B cell (primary cell): Measurements from ENCODE around the gene PDK1. TPM values are rescaled to one million over a fixed set of nuclear protein-coding genes. Genes with fewer than 3 reads are reported as not detected.

Experiments used
- ATAC-seq: fragments of 200-7000 bp; cut with Tn5 transposase; one replicate; pipeline ENCODE4 v1.10.0; 2021; ENCODE audit warnings: low read depth, mild to moderate bottlenecking, moderate number of reproducible peaks, moderate library complexity
- CTCF ChIA-PET: fragments of 350-600 bp; sonication (Branson Sonifier 250); formaldehyde crosslinking; loops from one replicate; lab custom pipeline; 2021; ENCODE audit warnings: antibody characterized with exemption, inconsistent platforms; lab: Charles Lee
- POLR2A ChIA-PET: fragments of 350-600 bp; sonication (Branson Sonifier 250); formaldehyde crosslinking; loops from one replicate; lab custom pipeline; 2021; ENCODE audit warnings: antibody characterized with exemption; lab: Charles Lee
- DNase-seq: peaks from one replicate; pipeline ENCODE4 v3.0.0; 2013
- H2AFZ ChIP-seq: 2 replicates; pipeline ENCODE4 v1.6.1; 2012; ENCODE audit warnings: mild to moderate bottlenecking, low read depth, low read length; ENCODE audit not compliant: insufficient read depth, poor library complexity, severe bottlenecking
- H3K27ac ChIP-seq, 2 donors: 1 replicate in 1 of 2; 2 replicates in 1 of 2; pipeline ENCODE4 v1.5.1; 2012 to 2013; ENCODE audit warnings: low read length in 2 of 2, mild to moderate bottlenecking in 2 of 2, moderate library complexity in 1 of 2
- H3K27me3 ChIP-seq, 4 experiments: fragments of 200-600 bp in 1 of 4; sonication (generic) in 1 of 4; replicated peaks in 1 of 4; 1 replicate in 2 of 4; 2 replicates in 2 of 4; pipeline versions ENCODE4 v1.6.1 to v1.7.0; 2013 to 2016; ENCODE audit warnings: low read length in 3 of 4, mild to moderate bottlenecking in 2 of 4, mixed read lengths in 1 of 4, moderate library complexity in 1 of 4; ENCODE audit not compliant: insufficient read depth in 4 of 4, control insufficient read depth in 3 of 4; ENCODE audit errors: control extremely low read depth in 1 of 4
- H3K36me3 ChIP-seq, 2 experiments: replicated peaks in 1 of 2; 1 replicate in 1 of 2; 2 replicates in 1 of 2; pipeline versions ENCODE4 v1.6.1 to v1.7.1; 2013; ENCODE audit warnings: low read length in 1 of 2; ENCODE audit not compliant: insufficient read depth in 2 of 2, control insufficient read depth in 1 of 2; ENCODE audit errors: control extremely low read depth in 1 of 2, extremely low read depth in 1 of 2
- H3K4me1 ChIP-seq, 2 donors: fragments of 200-600 bp in 1 of 2; sonication (generic) in 1 of 2; 1 replicate in 1 of 2; 2 replicates in 1 of 2; pipeline versions ENCODE4 v1.5.1 to v1.6.1; 2013 to 2017; ENCODE audit warnings: low read length in 2 of 2; ENCODE audit not compliant: control insufficient read depth in 2 of 2, insufficient read depth in 2 of 2
- H3K4me2 ChIP-seq: replicated peaks from 2 replicates; pipeline ENCODE3; 2012; ENCODE audit warnings: mild to moderate bottlenecking, low read depth, low read length; ENCODE audit not compliant: poor library complexity, severe bottlenecking
- H3K4me3 ChIP-seq, 5 experiments: fragments of 200-600 bp in 1 of 5; sonication (generic) in 1 of 5; 1 replicate in 3 of 5; 2 replicates in 2 of 5; pipeline versions ENCODE4 v1.5.1 to v1.7.0; 2011 to 2016; ENCODE audit warnings: low read length in 4 of 5, mild to moderate bottlenecking in 4 of 5, low read depth in 2 of 5, control low read depth in 1 of 5, moderate library complexity in 1 of 5; ENCODE audit not compliant: insufficient read depth in 1 of 5; ENCODE audit errors: control extremely low read depth in 1 of 5, extremely low read depth in 1 of 5
- H3K79me2 ChIP-seq: fragments of 200-600 bp; sonication (generic); one replicate; pipeline ENCODE4 v1.6.0; 2016; ENCODE audit warnings: low read length; ENCODE audit not compliant: control insufficient read depth, insufficient read depth
- H3K9ac ChIP-seq: fragments of 200-600 bp; sonication (generic); 2 replicates; pipeline ENCODE4 v1.6.1; 2017; ENCODE audit warnings: mild to moderate bottlenecking, low read length, moderate library complexity
- H3K9me3 ChIP-seq, 3 donors: one replicate each; pipeline versions ENCODE4 v1.6.1 to v1.7.1; 2013; ENCODE audit warnings: low read length in 2 of 3; ENCODE audit not compliant: control insufficient read depth in 2 of 3, insufficient read depth in 1 of 3; ENCODE audit errors: control extremely low read depth in 1 of 3
- H4K20me1 ChIP-seq: 2 replicates; pipeline ENCODE4 v1.6.0; 2012; ENCODE audit warnings: mild to moderate bottlenecking, low read length; ENCODE audit not compliant: insufficient read depth, control insufficient read depth, poor library complexity, severe bottlenecking
- H3K27ac Mint-ChIP-seq: one replicate; pipeline ENCODE4 v1.8.0; 2021; ENCODE audit warnings: mixed read lengths
- H3K27me3 Mint-ChIP-seq: one replicate; pipeline ENCODE4 v1.8.0; 2021; ENCODE audit warnings: mixed read lengths
- H3K4me1 Mint-ChIP-seq: one replicate; pipeline ENCODE4 v1.8.0; 2021; ENCODE audit warnings: mixed read lengths
- H3K4me3 Mint-ChIP-seq: one replicate; pipeline ENCODE4 v1.8.0; 2021; ENCODE audit warnings: mixed read lengths
- H3K9me3 Mint-ChIP-seq: one replicate; pipeline ENCODE4 v1.8.0; 2022; ENCODE audit warnings: mixed read lengths; ENCODE audit not compliant: insufficient read depth
- CTCF ChIP-seq: fragments of 200-600 bp; IDR thresholded peaks from one replicate; pipeline ENCODE4 v1.8.0; 2022; ENCODE audit warnings: antibody characterized with exemption, mild to moderate bottlenecking
- EZH2 ChIP-seq: IDR thresholded peaks from 2 replicates; pipeline ENCODE4 v1.6.1; 2012; ENCODE audit warnings: borderline replicate concordance, low read depth, mild to moderate bottlenecking, moderate library complexity, low read length; ENCODE audit not compliant: insufficient read depth, poor library complexity, severe bottlenecking
- WGBS: methylation state at CpG from one replicate; pipeline ENCODE4 v1.1.5; 2013; ENCODE audit warnings: missing lambda C conversion rate; ENCODE audit not compliant: insufficient coverage; 5-methylcytosine and 5-hydroxymethylcytosine counted together
- intact Hi-C: fragments of 100-400 bp; cut with micrococcal nuclease; formaldehyde crosslinking; loops from one replicate; pipeline ENCODE4 v1.10.0; 2022
- polyA plus RNA-seq: library from polyadenylated mRNA; depleted of rRNA; stranded (reverse); fragments of >200 nt; gene quantifications from 2 replicates; pipeline ENCODE4 v1.2.3, GENCODE V29; 2012
- total RNA-seq, 2 donors: library from RNA; stranded (reverse); fragments of 120-200 nt in 1 of 2; gene quantifications; 1 replicate in 1 of 2; 2 replicates in 1 of 2; pipeline versions ENCODE4 v1.2.3 to v1.2.4, GENCODE V29; 2013 to 2022

PDK1 gene
- total and polyA plus RNA-seq, 2 donors (not counting 1 experiment from before 2014, with no cell fraction given), result 12.5 to 25.5 TPM

GRCh38 chr2:172634477-172634876, 78.6 kb downstream of the PDK1 start:
- Histone ChIP-seq H2AFZ (no peak overlapping the region), H3K4me2 (no peak overlapping the region), H3K9me3 (no peaks in the 10 kb centered on the region), H3K79me2 (no peaks in the 10 kb centered on the region), H3K4me1 (no peaks in the 10 kb centered on the region), H3K27ac (no peak overlapping the region), H3K27me3 (no peaks in the 10 kb centered on the region), H3K36me3 (peaks cover 0 to 2% of the 10 kb centered on the region in 2 experiments), H4K20me1 (no peaks in the 10 kb centered on the region), H3K4me3 (no peak overlapping the region), H3K9ac (no peak overlapping the region)
- DNase-seq (no peak), ATAC-seq (no peak)
- intact Hi-C loops, result no loop called here
- Mint-ChIP-seq H3K9me3 (no peaks in the 10 kb centered on the region), H3K27me3 (no peaks in the 10 kb centered on the region), H3K4me1 (no peaks in the 10 kb centered on the region), H3K27ac (no peak overlapping the region), H3K4me3 (no peak overlapping the region)
- no CpG with 5 or more reads among the region's 3 CpGs for WGBS
- CTCF ChIA-PET, result no interaction called here
- TF ChIP-seq EZH2 (no peak), CTCF (no peak)
- POLR2A ChIA-PET, result no interaction called here

GRCh38 chr2:172635548-172635947, 79.7 kb downstream of the PDK1 start:
- H3K27me3 Mint-ChIP-seq, result no peaks in the 10 kb centered on the region
- Histone ChIP-seq H2AFZ (no peak overlapping the region), H3K4me3 (no peak overlapping the region), H3K4me1 (no peaks in the 10 kb centered on the region), H3K27ac (no peak overlapping the region), H3K9ac (no peak overlapping the region), H3K9me3 (no peaks in the 10 kb centered on the region), H3K4me2 (no peak overlapping the region), H3K27me3 (no peaks in the 10 kb centered on the region), H3K79me2 (no peaks in the 10 kb centered on the region), H3K36me3 (no peaks in the 10 kb centered on the region), H4K20me1 (no peaks in the 10 kb centered on the region)
- WGBS, result 93% methylated on average over 3 of the region's 5 CpGs
- DNase-seq (no peak), ATAC-seq (no peak)
- H3K4me3 Mint-ChIP-seq, result no peak overlapping the region
- no peaks in the 10 kb centered on the region for H3K9me3 Mint-ChIP-seq
- H3K27ac Mint-ChIP-seq, result no peak overlapping the region
- intact Hi-C loops, result no loop called here
- TF ChIP-seq EZH2 (no peak), CTCF (no peak)
- POLR2A ChIA-PET, result no interaction called here
- no peaks in the 10 kb centered on the region for H3K4me1 Mint-ChIP-seq
- CTCF ChIA-PET, result no interaction called here
